ENCODE results near the gene PRKCE. TPM values are rescaled to one million over a fixed set of nuclear protein-coding genes. Genes with fewer than 3 reads are reported as not detected.
A peak's percentile ranks its signal among the peaks of the same experiment; 100 is the strongest.

Gene PRKCE
- total and polyA plus RNA-seq, 2 of the 8 experiments (the other 6 are each of a cell fraction or from before 2014, with no cell fraction given), result 0.54 to 2.1 TPM

- Histone ChIP-seq H2BK15ac (ENCODE audit: low read length) (no peak overlapping the region), H3K4me1 (replicated peaks in 1 of 4; ENCODE audit: control insufficient read depth in 3 of 4, insufficient read depth in 4 of 4, low read length in 3 of 4) (no peaks in the 10 kb centered on the region), H2AFZ (ENCODE audit: low read length) (no peak overlapping the region), H3K27ac (ENCODE audit: low read depth, low read length) (no peak overlapping the region), H3K23me2 (ENCODE audit: low read depth, low read length) (no peaks in the 10 kb centered on the region; the same call in 1 of the 2 replicates), H3K4ac (replicated peaks; ENCODE audit: insufficient read length, low read depth, low read length) (no peak overlapping the region), H2AK5ac (ENCODE audit: low read depth, low read length) (no peak overlapping the region), H3K9me3 (ENCODE audit: insufficient read depth in 2 of 2, low read depth in 1 of 2, low read length in 1 of 2) (no peaks in the 10 kb centered on the region), H2BK20ac (ENCODE audit: low read length) (no peak overlapping the region), H3K79me2 (ENCODE audit: control insufficient read depth in 1 of 2, insufficient read depth in 2 of 2, low read length in 2 of 2) (no peaks in the 10 kb centered on the region), H3K27me3 (replicated peaks in 1 of 4; ENCODE audit: control insufficient read depth in 3 of 4, extremely low read depth in 1 of 4, insufficient read depth in 3 of 4, low read length in 3 of 4) (no peaks in the 10 kb centered on the region), H4K91ac (replicated peaks; ENCODE audit: insufficient read length, low read length) (no peak overlapping the region), H3K14ac (ENCODE audit: insufficient read length) (no peak overlapping the region), H4K5ac (ENCODE audit: insufficient read length, low read depth, low read length) (no peak overlapping the region), H2BK12ac (ENCODE audit: low read depth, low read length) (no peak overlapping the region), H3K4me2 (ENCODE audit: insufficient read depth in 1 of 2, low read depth in 2 of 2, low read length in 2 of 2) (no peak overlapping the region), H4K8ac (ENCODE audit: extremely low read depth, insufficient read depth, low read length) (no peak overlapping the region), H2BK5ac (ENCODE audit: low read depth, low read length) (no peak overlapping the region), H3K79me1 (ENCODE audit: low read depth, low read length) (no peaks in the 10 kb centered on the region), H3K18ac (ENCODE audit: extremely low read depth, low read length) (no peak overlapping the region), H3K36me3 (ENCODE audit: control insufficient read depth in 2 of 4, insufficient read depth in 4 of 4, low read length in 3 of 4) (no peaks in the 10 kb centered on the region), H3K4me3 (ENCODE audit: extremely low read depth in 1 of 4, insufficient read depth in 2 of 4, low read depth in 3 of 4, low read length in 4 of 4) (no peak overlapping the region), H3K23ac (ENCODE audit: insufficient read length) (no peak overlapping the region), H3K9ac (replicated peaks in 1 of 4; ENCODE audit: extremely low read depth in 1 of 4, low read depth in 3 of 4, low read length in 3 of 4) (no peak overlapping the region), H4K20me1 (replicated peaks in 1 of 2; ENCODE audit: control insufficient read depth in 1 of 2, insufficient read depth in 2 of 2, low read length in 2 of 2) (no peaks in the 10 kb centered on the region), H2BK120ac (replicated peaks; ENCODE audit: low read depth, low read length) (no peak overlapping the region), H3K56ac (replicated peaks; ENCODE audit: insufficient read length, low read depth, low read length) (no peak overlapping the region)
- ChIA-PET CTCF (ENCODE audit: partially characterized antibody) (interaction anchor here (1.1 to 1.5 kb wide), 3 partner anchors 18 to 390 kb away, joined by 3 to 4 read pairs (median 3); no protein-coding TSS in a partner anchor), POLR2A (ENCODE audit: partially characterized antibody) (no interaction called here)
- peak in 1 of 2 experiments; percentile 26 for DNase-seq (ENCODE audit: low read depth in 1 of 2, low spot score in 2 of 2)
- WGBS, 2 experiments (ENCODE audit: extremely low coverage in 1 of 2, insufficient coverage in 1 of 2, insufficient read length in 1 of 2, insufficient replicate concordance in 2 of 2, low coverage in 1 of 2, low lambda C conversion rate in 2 of 2, missing lambda C conversion rate in 1 of 2), result 88% methylated on average over 14 of the region's 14 CpGs; no CpG with 5 or more reads in 1 of the 2 experiments
- TF ChIP-seq GABPA (IDR thresholded peaks at IDR 0.05; ENCODE audit: borderline replicate concordance, insufficient read depth, low read length) (no peak), SIX5 (IDR thresholded peaks at IDR 0.05; ENCODE audit: low read depth, low read length) (no peak), POLR2A (IDR thresholded peaks at IDR 0.05; ENCODE audit: control extremely low read depth in 1 of 2, low read depth in 2 of 2, low read length in 2 of 2) (no peak), ATF2 (IDR thresholded peaks at IDR 0.05; ENCODE audit: low read length) (no peak), ATF3 (IDR thresholded peaks at IDR 0.05; ENCODE audit: insufficient read depth, low read depth, low read length) (no peak), CBX5 (IDR thresholded peaks at IDR 0.05; ENCODE audit: low read depth, low read length) (no peak), TAF1 (IDR thresholded peaks at IDR 0.05; ENCODE audit: low read depth, low read length) (no peak), YY1 (IDR thresholded peaks at IDR 0.05; ENCODE audit: low read depth, low read length) (no peak), BCL11A (IDR thresholded peaks at IDR 0.05; ENCODE audit: low read depth in 2 of 2, low read length in 2 of 2) (no peak), POU5F1 (IDR thresholded peaks at IDR 0.05; ENCODE audit: low read depth, low read length) (no peak)
- FAIRE-seq, result no peak
These were observed 324.5 kb downstream of the PRKCE start for GRCh38 chr2:45975752-45976517.
